ENCODE data around the gene PTOV1. TPM values are rescaled to one million over a fixed set of nuclear protein-coding genes. Genes with fewer than 3 reads are reported as not detected.

Gene PTOV1
- total and polyA plus RNA-seq, 2 of the 8 experiments (the other 6 are each of a cell fraction or from before 2014, with no cell fraction given), result 147 to 251 TPM

- TF ChIP-seq BCL11A (IDR thresholded peaks at IDR 0.05; ENCODE audit: low read depth in 2 of 2, low read length in 2 of 2) (no peak), NANOG (IDR thresholded peaks at IDR 0.05; ENCODE audit: insufficient read depth, low read depth, low read length, poor library complexity, severe bottlenecking) (no peak)
These were observed 44.4 kb upstream of the PTOV1 start (continued) for GRCh38 chr19:49806620-49806959.

Measured in H1 (cell line).